Upper lobe of left lung (tissue), 4 donors: ENCODE data around the gene NMB.

ENCODE experiments used
- CTCF ChIP-seq, 6 experiments: fragments of 450-650 bp in 4 of 6; fragments of 200-600 bp in 2 of 6; sonication (generic) in 2 of 6; IDR thresholded peaks; one replicate each; pipeline ENCODE4 v1.5.1; 2016 to 2019; ENCODE audit warnings: antibody characterized with exemption in 6 of 6
- POLR2A ChIP-seq, 4 donors: fragments of 450-650 bp; IDR thresholded peaks; one replicate each; pipeline ENCODE4 v1.5.1; 2016 to 2017; ENCODE audit warnings: antibody characterized with exemption in 4 of 4, mild to moderate bottlenecking in 2 of 4
- POLR2AphosphoS5 ChIP-seq, 2 donors: sonication (generic); formaldehyde crosslinking; IDR thresholded peaks; one replicate each; pipeline ENCODE4 v1.5.1; 2017; ENCODE audit warnings: antibody characterized with exemption in 2 of 2

GRCh38 chr15:84658080-84658787 lies at the start of gene NMB:
- TF ChIP-seq CTCF (IDR thresholded peaks at IDR 0.05) (peak; percentile 61 to 91 (median 76)), POLR2A (IDR thresholded peaks at IDR 0.05) (peak in 1 of 4 donors; percentile 50), POLR2AphosphoS5 (IDR thresholded peaks at IDR 0.05) (peak in 1 of 2 donors; percentile 41)
